Measurements from ENCODE around the gene DCUN1D2.

GRCh38 chr13:113443991-113444390 lies 46.5 kb downstream of the DCUN1D2 start:
- TF ChIP-seq CTCF (IDR thresholded peaks at IDR 0.05) (no peak), EZH2phosphoT487 (IDR thresholded peaks at IDR 0.05) (no peak)
